DMS53 treated with DMSO at 0.1 percent for 48 hours (cell line): ENCODE results near the gene DEAF1.

Experiments used
- DNase-seq: peaks from one replicate; lab custom pipeline; 2025; ENCODE audit not compliant: unreplicated experiment; lab: John Stamatoyannopoulos, UW

Gene DEAF1

DNA sequence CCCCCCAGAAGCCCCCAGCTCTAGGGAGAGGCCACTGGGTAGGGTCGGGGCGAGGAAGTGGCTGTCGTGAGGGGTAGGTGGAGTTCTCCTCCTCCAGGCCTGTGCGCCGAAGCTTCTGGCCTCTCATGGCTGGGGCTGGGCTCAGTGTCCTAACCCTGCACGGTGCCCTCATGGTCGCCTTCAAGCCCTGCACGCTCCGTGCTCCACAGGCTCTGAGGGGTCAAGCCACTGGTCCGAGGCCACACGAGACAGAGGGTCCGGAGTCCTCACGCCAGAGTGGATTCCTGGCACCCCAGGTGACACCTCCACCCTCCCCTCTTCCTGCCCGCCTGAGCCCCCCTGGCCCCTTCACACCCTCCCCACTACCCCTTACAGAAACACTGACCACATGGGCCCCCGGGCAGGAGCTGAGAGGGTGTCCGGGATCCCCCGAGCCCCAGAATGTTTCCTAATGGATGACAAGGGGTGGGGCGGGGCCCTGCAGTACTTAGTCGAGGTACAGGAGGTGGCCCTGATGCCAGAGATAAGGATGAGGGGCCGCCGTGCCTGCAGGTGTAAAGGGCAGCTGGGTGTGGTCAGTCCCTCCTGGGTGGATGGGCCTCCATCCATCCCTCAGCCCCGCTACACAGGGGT is 69.3 kb downstream of the DEAF1 start:
- no peak for DNase-seq

DNA sequence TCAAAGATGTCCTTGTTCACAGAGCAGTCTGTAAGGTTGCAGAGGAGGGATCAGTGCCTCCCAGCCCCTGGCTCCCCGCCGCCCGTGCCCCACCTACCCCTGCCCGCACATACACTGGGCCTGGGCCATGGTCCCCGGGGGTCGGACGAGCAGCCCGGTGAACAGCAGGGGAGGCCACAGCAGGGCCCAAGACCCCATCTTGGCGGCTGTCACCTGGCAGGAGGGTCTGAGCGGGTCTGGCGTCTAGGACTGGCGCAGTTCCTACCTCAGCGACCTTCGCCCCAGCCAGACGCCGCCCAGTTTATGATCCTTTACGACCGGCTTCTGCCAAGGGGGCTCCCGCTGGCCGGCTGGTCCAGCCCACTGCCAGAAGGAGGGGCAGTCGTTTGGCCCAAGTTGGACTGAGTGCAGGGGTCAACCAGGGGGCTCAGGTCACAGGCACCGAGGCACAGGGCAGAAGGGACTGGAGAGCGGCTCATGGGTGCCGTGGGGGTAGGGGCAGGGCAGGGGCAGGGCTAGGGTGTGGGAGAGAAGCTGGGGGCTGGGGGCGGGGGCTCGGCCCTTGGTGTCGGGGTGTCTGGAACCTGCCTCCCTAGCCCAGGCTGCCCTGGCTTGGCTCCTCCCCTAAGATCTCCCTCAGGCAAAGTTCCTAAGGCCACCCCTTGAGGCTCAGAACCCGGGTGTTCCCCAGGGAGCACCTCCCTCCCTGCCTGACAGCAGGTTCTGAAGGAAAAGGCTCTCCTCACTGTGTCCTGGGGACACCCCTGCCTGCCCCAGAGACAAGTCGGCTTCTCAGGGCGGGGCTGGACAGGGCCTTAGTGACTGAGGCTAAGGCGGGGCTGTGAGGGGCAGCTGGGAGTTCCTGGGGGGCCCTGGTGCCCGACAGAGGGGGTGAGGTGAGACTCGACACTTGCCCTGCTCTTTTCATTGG is 70.1 kb downstream of the DEAF1 start, which contains the start of gene CDHR5:
Gene CDHR5, minus strand, starts transcription at position 251 of the 931 bp plus-strand sequence. Its CDS starts 53 bp downstream, at position 198.
- no peak for DNase-seq

DNA sequence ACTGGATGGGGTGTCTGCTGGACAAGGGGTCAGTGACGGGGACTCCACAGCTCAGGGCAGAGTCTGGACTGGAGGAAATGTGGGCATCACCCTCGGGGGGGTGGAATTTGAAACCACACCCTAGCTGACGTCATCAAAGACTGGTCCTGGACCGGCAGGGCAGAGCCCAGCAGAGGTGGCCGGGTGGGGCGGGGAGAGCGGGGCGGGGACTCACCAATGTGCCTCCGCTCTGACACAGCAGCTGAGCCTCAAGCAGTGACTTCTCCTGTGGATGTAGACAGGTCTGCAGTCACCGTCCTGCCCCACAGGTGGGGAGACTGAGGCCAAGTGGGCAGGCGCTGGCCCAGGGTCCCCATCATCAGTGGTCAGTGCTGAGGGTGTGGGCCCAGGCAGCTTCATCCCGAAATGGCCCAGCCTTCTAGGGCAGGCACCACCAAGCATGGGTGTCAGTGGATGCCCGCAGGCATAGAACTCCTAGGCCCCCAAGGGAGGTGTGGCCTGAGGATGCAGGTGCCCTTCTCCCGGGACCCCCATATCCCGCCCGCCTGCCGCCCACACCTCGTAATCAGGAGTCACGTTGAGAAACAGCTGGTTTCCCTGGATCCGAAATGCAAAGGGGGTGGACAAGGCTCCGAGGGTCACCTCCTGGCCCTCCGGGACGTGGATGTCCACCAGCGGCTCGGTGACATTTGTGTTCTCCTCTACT is 70.9 kb downstream of the DEAF1 start:
- DNase-seq = no peak

DNA sequence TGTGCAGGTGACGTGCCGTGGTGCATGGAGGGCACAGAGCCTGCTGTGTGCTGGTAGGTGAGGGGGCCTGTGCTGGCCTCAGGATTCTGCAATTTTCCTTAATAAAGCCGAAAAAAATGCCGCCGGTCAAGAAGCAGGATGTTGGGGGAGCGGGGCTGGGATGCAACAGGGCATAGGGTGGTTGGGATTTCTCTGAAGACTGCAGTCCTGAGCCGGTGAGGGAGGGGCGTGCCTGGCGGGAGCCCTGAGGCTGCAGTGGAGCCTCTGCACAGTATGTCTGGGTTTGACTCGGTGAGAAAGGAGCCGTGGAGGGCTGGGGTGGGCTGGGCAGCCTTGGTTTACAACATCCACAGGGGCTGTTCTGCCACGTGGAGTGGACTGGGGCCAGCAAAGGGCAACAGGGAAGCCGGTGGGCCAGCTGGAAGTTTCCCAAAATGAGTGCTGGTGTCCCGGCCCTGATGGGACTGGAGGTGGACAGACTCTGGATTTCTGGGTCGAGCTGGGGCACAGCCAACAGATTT is 71.6 kb downstream of the DEAF1 start:
- DNase-seq = no peak

DNA sequence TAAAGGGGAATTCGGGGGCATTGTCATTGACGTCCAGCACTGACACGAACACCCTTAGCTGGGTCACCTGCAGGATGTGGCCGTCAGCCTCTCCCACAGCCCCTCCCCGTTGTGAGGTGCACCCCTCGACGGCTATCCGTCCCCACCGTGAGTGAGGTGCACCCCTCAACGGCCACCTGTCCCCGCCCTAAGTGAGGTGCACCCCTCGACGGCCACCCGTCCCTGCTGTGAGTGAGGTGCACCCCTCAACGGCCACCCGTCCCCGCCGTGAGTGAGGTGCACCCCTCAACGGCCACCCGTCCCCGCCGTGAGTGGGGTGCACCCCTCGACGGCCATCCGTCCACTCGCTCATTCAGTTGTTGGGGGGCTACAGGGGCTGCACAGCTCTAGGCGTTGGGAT is 73.2 kb downstream of the DEAF1 start:
- DNase-seq = no peak

DNA sequence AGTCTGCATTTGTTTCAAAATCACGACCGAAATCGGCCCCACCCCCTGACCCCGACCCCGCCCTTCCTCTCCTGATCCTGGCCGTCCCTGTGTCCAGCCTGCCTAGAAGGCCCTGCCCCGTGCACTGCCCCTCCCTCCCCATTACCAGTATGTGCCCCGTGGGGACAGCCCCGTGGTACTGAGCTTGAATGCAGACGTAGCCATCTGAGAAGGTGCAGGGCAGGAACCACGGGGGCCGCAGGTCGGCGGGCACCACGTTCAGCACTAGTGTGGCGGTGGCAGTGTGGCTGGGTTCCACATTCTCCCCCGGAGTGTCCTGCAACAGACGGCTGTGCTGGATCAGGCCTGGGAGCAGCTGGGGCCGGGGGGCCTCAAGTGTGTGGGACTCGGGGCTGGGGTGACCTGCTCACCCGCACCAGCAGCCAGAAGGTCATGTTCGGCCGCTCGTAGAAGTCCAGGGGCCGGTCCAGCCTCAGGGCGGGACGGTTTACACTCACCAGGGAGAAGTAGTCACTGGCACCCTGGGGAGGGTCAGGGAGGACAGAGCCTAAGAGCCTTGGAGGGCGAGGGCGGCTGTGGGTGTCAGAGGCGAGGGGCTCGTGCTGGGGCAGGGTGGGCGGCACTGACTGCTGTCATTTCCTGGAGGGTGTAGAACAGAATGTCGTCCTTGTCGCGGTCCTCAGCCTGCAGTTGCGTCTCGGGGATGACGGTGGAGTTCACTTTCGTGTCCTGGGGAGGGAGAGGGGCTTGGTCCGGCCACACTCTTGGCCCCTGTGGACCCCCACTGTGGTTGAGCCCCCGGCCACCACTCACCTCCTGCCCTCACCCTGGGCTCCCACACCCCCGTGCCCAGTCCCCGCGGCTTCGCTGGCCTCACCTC is 73.8 kb downstream of the DEAF1 start:
- DNase-seq = no peak

DNA sequence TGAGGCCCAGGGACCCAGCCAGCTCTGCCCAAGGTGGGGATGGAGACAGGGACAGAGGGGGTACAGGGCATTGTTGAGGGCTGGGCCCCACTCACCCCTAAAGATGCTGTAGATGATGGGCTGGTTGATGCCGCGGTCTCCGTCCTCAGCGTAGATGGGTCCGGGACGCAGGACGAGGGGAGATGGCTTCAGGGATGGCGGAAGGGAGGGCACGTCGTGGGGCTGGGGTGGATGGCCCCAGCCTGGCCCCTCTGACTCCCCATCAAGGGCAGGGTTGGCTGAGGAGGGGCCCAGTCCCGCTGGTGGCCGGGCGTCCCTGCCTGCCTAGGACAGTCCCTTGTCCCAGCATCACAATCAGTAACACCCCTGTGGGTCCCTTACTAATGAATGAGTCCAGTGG is 74.8 kb downstream of the DEAF1 start:
- no peak for DNase-seq

DNA sequence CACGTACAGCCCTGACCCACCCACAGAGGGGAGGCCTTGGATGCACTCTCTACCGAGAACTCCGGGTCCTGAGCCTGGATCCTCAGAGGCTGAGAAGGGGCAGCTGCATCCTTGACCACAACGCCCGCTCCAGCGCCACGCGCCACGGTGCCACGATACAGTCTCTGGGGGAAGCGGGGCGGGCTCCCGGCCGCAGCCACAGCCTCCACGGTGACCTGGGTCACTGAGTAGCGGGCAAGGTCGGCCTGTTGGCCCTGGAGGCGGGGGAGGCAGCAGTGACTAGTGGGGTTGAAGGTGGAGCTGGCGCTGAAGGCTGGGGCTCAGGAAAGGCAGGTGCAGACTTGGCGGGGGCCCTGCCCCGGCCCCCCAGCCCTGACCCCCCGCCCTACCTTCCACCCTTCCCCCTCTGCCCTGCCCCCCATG is 75.4 kb downstream of the DEAF1 start:
- DNase-seq = no peak

DNA sequence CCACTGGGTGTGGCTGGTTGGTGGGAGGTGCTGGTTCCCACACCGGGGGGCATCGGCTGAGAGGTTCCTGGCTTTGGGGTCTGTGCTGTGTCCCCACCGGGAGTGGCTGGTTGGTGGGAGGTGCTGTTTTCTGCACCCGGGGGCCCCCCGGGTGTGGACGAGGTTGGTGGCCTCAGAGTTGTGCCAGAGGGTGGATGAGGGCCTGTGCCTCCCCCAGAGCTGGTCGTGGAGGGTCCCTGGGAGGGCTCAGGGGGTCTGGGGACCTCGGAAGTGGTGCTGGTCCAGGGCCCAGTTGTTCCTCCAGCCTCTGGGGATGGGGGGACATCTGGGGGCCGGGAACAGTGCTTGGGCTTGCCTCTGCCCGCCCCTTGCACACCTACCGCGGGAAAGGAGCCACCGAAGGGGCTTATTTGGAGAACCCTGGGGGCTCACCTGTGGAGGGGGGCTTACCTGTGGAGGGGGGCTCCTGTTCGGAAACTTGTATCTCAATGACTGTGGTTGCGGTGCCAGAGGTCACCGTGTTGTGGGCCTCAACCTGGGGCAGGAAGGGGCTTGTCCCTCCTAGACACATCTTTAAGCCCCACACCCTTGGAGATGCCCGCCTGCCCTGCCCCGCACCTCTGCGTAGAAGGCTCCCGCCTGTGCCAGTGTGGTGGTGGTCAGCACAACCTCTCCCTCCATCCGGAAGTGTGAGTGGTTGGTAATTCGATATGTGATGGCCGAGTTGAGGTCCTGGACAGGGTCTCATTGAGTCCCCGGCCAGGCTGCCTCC is 76.0 kb downstream of the DEAF1 start:
- no peak for DNase-seq

DNA sequence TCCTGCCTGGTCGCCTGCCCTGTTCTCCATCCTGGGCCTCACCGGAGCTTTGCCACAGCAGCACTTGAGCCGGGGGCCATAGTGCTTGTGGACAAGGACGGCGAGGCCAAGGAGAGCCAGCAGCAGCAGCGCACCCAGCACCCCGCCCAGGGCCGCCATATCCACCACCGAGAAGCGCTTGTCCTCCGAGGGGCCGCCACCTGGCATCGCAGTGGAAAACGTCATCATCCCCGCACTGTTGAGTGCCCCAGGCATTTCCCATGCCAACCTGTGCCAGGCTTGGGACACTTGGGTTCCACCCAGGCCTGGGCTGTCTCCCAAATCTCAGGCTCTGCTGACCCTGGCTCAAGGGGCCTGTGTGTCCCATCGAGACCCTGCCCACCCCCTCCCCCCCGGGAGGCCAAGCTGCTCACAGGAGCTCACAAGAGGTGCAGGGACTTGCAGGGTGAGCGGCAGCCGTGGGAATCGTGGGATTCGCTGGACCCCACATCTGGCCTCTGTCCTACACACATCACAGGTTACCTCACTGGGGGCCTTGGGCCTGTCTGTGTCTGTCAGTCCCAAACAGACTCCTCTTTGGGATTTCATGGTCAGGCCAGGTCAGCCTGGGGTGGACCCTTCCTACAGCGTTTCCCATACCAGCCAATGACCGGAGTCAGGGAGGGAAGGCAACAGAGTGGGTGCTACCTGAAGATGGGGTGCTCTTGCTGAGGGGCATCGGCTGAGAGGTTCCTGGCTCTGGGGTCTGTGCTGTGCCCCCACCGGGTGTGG is 76.9 kb downstream of the DEAF1 start:
- DNase-seq = no peak

DNA sequence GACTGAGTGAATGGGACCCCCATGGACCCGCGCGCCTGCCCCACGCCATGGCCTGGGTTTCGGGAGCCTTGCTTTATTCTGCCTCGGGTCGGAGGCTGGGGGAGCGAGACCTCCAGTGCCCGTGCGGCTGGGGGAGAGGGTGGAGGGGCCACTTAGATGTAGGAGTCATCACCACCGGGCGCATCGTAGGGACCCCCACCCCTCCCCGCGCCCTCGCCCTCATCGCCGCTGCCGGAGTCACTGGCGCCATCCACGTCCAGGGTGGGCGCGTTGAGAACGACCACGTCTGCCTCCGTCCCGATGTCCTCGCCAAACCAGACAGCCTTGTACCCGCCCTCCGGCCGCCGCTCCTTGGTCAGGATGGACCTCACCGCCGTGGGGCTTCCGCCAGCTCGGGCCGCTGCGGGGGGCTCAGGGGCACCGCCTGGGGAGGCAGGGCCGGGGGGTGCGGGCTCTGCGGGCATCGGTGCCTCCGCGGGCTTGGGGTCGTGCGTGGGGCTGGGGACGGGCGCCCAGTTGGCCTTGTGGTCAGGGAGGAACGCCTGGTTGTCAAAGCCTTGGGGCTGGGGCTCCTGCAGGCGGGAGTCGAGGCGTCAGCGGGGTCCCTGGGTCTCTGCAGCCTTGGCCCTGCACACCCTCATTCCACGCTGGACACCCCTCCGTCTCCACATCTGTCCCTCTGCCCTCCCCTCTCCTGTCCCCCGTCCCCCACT is 77.7 kb downstream of the DEAF1 start:
- DNase-seq = no peak

DNA sequence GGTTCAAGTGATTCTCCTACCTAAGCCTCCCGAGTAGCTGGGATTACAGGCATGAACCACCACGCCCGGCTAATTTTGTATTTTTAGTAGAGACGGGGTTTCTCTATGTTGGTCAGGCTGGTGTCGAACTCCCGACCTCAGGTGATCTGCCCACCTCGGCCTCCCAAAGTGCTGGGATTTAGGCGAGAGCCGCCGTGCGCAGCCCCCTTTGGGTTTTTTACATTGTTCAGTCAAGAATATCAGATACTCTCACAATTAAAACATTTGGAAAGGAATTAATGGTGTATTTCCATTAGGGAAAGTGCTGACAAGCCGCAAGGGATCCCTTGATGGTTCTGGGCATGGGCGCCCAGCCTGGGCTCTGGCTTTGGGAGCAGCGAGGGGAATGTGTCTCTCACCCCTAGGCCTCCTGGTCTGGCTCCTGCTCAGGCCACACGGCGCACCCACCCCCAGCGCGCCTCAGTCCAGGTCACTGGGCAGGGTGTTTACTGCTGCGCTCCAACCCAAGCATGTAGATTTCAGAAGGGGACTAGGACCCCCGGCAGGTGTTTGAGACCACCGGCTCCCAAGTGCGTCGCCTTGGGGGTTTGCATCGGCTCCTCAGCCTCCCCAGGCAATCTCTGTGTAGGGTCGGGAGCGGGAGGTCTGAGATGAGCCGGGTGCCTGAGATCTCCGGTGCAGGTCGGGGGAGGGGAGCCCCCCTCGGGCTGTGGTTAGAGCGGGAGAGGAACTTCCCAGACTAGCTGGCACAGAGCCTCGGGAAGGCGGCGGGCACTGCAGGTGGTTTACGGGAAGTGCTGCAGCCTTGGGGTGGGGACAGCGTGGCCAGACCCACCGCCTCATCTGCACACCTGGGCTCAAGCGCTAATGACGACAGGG is 78.5 kb downstream of the DEAF1 start:
- no peak for DNase-seq

DNA sequence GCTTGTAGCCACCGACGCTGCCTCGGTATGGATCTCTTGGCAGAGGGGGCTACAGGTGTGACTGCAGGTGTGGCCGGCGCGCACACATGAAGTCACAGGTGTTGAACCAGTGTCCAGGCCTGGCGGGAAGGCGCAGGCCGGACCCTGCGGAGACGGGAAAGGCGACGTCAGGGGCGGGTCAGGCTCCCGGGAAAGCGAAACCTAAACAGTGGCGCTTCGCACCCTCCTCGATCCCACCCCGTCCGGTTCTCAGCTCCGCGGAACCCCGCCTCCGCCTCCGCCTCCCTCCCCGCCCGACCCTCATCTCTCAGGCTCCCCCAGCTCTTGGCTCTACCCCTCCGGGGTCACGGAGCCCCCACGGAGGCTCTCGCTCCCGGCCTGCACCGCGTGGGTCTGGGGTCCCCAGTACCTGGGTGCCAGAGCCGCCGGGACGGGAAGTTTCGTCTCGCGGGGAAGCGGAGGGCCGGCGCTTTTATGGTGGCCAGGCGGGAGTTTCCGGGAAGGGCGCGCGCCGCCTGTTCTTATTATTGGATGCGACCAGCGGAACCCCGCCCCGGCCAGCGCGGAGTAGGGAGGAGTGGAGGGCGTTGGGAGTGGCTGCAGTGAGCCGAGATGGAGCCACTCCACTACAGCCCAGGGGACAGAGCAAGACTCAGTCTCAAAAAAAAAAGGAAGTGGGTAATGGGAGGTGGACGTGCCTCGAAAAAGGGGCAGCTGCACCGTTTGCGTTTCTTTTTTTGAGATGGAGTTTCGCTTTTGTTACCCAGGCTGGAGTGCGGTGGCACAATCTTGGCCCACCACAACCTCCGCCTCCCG is 79.3 kb downstream of the DEAF1 start, which contains the start of gene IRF7:
Gene IRF7, minus strand, starts transcription at position 447 of the 816 bp plus-strand sequence. CDS start 586 bp downstream, outside the sequence.
- DNase-seq = peak; percentile 96

DNA sequence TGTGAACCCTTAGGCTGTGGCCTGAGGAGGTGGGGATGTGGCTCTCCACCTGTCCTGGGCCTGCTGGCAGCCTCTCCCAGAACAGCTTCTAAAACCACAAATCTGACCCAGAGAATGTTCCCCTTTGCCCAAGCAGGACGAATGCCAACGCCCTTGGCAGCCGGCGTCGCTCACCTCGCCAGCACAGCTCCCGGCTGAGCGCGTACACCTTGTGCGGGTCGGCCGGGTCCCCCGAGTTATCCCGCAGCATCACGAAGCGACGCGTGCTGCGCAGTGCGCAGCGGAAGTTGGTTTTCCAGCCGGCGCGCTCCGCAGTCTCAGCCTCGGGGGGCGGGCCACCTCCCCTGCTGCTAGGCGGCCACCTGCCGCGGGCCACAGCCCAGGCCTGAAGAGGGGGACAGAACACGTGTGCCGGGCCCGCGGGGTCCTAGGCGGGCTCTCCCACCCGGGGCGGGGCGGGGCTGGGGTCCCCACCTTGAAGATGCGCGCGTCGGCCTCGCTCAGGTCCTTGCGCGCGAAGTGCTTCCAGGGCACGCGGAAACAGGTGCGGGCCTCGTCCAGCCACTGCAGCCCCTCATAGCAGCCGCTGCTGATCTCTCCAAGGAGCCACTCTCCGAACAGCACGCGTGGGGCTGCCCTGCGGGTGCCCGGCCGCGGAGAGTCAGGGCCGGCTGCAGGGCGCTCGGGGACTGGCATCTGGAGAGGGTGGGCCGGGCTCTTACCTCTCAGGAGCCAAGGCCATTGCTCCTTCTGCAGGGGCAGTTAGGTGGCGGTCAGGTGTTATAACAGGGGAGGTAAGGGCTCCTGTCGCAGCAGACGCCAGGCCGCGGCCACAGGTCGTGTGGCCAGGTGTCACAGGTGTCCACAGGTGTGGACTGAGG is 80.2 kb downstream of the DEAF1 start:
- DNase-seq = no peak

DNA sequence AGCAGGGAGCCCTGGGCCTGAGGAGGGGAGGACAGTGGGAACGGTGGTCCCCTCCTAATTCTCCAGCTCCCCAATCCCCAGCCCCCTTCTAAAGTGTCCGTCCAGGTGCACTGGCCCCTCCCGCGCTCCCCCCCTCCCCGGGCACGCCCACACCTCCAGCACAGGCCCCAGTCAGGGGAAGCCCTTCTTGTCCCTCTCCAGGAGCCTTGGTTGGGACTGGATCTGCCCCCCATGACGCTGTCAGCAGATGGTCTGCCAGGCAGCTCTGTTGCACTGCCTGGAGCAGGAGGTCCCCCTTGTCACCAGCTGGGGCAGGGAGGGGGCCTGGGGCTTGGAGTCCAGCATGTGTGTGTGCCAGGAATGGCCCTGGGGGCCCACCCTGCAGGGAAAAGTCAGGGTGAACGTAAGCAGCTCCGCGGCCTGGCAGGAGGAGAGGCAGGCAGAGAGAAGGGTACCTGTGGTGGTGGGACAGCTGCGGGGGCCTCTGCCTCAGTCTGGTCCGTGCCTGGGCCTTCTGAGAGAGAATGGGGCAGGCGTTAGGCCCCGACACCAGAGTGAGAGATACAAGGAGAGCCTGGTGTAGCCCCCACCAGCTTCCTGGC is 80.9 kb downstream of the DEAF1 start:
- no peak for DNase-seq
